Retinal pigment epithelial cell (primary cell): ENCODE results near the gene FIGNL2.

Source experiments
- DNase-seq: peaks from one replicate; pipeline ENCODE4 v3.0.0-alpha.2; 2010; ENCODE audit warnings: low read depth
- H3K4me3 ChIP-seq: 2 replicates; pipeline ENCODE4 v1.5.1; 2011; ENCODE audit warnings: mild to moderate bottlenecking, low read length, control low read depth, moderate library complexity
- TF ChIP-seq, protein P1 (sequence below): conservative IDR thresholded peaks from 2 replicates; pipeline ENCODE4 v1.5.1; 2011; ENCODE audit warnings: low read depth, low read length, control low read depth, inconsistent platforms

The FIGNL2 gene

DNA sequence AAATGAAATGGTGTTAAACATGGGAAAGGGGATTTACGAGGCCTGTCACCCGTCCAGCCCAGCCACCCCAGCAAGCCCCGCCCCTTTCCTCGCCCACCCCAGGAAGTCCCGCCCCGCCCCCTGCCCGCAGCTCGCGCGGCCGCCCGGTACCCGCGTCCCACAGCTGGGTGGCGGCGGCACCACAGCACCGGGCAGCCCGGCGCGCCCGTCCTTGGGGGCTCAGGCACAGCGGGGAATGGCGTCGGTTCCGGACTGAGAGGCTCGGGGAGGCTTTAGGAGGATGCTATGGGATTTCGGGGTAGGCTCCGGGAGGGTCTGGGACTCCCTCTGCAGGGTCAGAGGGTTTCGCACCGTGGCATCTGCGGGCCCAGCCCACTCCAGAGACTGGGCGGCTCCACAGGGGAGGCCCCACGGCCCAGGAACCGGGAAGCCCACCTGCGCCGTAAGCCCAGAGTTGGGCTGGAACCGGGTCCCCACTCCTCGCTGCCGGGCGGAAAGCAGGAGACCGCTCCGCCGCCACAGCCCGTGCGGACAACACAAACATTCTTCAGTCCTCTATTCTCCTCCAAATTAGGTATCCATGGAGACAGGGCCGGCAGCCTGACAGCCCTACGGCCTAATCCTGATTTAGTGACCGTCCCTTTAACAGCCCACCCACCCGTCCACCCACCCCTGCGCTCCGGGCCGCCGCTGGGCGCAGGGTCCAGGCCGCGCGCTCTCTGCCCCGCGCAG is 1.4 kb downstream of the FIGNL2 start:
- peak overlapping the region; percentile 62 for H3K4me3 ChIP-seq
- DNase-seq = no peak
- TF ChIP-seq, protein P1, sequence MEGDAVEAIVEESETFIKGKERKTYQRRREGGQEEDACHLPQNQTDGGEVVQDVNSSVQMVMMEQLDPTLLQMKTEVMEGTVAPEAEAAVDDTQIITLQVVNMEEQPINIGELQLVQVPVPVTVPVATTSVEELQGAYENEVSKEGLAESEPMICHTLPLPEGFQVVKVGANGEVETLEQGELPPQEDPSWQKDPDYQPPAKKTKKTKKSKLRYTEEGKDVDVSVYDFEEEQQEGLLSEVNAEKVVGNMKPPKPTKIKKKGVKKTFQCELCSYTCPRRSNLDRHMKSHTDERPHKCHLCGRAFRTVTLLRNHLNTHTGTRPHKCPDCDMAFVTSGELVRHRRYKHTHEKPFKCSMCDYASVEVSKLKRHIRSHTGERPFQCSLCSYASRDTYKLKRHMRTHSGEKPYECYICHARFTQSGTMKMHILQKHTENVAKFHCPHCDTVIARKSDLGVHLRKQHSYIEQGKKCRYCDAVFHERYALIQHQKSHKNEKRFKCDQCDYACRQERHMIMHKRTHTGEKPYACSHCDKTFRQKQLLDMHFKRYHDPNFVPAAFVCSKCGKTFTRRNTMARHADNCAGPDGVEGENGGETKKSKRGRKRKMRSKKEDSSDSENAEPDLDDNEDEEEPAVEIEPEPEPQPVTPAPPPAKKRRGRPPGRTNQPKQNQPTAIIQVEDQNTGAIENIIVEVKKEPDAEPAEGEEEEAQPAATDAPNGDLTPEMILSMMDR = no peak

DNA sequence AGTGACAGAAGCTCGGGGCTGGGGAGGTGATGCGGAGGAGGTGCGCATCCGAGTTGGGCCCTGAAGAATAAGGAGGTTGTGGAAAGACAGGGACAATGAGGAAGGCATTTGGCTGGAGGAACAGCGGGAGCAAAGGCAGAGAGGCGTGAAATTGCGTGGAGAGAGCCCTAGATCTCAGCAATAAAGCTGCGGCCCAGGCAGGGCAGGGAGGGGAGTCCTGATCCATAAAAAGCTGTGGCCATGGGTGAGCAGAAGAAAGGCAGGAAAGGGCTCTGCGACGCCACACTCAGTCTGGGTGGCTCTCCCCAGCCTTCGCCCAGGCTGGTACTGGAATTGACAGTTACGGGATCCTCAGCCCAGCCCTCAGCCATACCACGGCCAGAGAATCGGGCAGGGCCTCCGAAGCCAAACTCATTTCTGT is 2.2 kb downstream of the FIGNL2 start:
- no peak for DNase-seq
- no peak overlapping the region for H3K4me3 ChIP-seq
- TF ChIP-seq, protein P1 = no peak

DNA sequence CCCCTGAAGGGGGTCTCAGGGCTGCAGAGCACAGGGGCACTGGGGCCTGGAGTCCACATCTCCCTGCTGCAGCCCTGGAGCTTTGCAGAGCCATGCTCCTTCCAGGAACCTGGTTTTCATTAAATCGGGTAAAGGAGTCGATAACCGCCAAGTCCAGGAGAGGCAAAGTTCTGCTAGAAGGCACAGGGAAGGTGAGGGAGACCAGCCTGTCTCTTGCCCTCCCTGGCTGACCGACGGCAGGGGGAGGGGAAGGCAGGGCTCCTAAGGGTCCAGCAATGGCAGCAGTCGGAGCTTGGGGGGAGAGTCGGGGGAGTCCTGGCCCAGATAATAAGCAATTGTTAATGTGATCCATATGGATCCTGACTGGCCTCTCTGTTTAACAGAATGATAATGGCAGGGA is 3.0 kb downstream of the FIGNL2 start:
- DNase-seq = no peak
- TF ChIP-seq, protein P1 = no peak

DNA sequence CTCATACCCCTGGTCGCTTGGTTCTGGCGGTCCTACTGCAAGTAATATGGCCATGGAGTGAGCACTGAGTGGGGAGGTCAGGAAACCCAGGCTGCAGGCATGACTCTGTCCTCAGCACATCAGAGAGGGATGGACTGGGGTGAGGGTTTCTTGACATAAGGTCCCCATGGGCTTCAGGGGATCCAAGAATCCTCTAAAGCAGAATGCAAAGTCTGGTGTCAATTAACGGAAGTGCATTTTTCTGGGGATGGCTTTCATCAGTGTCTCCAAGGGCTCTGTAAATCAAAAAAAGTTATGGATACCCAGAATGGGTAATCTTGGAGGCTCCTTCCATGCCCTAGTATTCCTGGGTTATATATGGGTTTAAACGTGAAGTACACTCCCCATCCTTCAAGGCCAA is 3.7 kb downstream of the FIGNL2 start:
- no peak overlapping the region for H3K4me3 ChIP-seq
- DNase-seq = no peak
- TF ChIP-seq, protein P1 = no peak

More for the DNA sequence above, 3.0 kb downstream of the FIGNL2 start:
- no peak overlapping the region for H3K4me3 ChIP-seq

DNA sequence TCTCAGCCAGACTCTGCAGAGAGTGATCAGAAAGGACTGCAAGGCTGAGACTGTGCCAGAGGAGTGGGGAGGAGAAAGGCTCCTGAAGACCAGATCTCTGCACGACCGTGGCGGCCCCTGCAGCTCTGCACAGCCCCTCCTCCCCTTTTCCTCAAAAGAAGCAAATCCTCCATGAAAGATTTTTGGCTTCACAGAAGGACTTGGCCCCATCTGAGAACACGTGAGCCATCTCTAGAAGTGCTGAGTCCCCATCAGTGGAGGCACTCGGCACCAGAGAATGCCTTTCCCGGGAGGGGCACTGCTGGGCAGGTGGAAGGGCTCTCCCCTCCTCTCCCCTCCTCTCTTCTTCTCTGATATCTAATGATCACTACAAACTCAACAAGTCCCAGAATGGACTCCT is 6.8 kb downstream of the FIGNL2 start:
- TF ChIP-seq, protein P1 = no peak
- DNase-seq = no peak
- no peak overlapping the region for H3K4me3 ChIP-seq

DNA sequence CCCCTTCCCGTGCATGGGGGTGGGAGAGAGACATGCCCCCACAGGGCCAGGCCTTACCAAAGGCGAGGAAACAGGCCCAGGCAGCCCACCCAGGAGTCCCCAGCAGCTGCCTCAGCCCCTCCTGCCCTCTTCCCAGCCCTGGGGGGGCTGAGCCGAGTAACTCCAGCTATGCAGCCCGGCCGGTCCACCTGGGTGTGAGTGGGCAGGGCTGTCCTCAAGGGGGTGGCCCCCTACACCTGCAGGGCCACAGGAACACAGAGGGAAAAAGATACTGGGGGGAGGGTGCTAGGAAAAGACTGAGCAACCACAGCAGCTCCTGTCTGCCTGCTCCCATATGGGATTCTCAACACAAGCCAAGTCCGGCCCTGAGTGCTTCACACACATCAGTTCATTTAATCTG is 7.6 kb downstream of the FIGNL2 start:
- H3K4me3 ChIP-seq = no peak overlapping the region
- no peak for DNase-seq
- TF ChIP-seq, protein P1 = no peak

DNA sequence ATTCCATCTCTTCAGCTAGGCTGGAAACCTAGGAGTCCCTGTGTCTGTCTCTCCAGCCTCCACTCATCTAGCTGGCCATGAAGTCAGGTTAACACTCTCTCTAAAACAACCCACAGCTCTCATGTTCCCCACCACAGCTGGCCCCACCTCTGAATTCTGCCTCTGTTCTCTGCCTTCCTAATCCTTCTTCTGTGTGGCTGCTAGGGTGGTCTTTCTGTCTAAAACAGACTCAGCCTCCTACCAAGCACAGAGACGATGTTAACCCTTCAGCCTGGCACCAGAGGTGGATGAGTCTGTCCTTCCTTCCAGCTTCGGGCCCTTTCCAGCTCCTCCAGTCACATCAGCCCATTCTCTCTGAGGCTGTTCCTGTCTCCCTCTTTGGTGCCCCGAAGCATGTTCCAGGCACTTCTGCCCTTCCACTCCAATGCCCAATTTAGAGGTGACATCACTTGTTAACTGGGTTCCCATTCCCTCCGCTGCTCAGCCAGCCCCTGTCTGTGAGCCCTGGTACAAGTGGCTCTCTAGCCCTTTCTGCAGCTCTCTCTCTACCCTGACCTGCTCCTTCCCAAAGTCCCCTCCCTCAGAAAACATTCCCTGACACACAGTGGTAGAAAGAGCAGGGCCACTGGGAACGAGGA is 9.1 kb downstream of the FIGNL2 start:
- no peak overlapping the region for H3K4me3 ChIP-seq
- DNase-seq = no peak
- TF ChIP-seq, protein P1 = no peak
